GM19193 (cell line): ENCODE results near the gene PCA3.

ENCODE experiments used
- POLR2A ChIP-seq: IDR thresholded peaks from 4 replicates; pipeline ENCODE4 v1.6.1; 2011; ENCODE audit not compliant: insufficient read depth, insufficient read length; ENCODE audit errors: extremely low read depth

Gene PCA3

GRCh38 chr9:76835571-76836283 is 71.5 kb downstream of the PCA3 start:
- TF ChIP-seq POLR2A, result no peak
